NCI-H82 treated with DMSO at 0.1 percent for 48 hours (cell line): ENCODE data around the gene MRPL33.

Experiments
- DNase-seq: peaks from one replicate; lab custom pipeline; 2025; ENCODE audit not compliant: unreplicated experiment; lab: John Stamatoyannopoulos, UW

MRPL33 gene

DNA sequence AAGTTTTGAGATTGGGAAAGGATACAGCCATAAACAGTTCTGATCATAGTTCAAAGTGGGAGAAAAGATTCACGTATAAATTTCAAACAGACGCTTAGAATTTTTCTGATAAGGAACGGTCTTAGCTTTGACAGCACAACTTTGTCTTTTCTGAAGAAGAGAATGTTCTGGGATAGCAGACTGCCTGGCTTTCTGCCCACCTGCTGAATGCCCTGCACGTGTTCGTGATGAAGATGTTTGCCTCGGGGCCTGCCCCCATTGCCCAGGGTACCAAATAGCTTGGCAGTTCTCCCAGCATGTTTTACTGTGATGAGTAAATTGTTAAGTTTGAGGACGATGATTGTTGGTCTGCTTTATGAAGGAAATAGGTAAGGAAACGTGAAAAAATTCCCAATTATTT is 4.6 kb downstream of the MRPL33 start:
- no peak for DNase-seq

DNA sequence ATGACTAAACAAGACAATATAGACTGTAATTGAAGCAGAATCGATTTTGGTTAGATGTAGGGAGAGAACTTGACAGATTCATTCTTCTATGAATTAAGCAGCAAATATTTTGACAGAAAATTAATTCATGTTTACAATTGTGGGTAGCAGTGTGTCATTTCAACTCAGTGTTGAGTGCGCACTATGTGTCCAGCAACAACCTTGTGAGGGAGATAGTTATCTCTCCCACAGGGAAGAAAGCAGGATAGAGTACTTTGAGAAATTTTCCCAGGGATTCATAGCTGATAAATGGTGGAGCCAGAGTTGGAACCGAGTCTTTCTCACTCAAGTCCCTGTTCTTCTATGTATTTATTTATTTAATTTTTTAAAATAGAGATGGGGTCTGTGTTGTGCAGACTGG is 5.2 kb downstream of the MRPL33 start:
- DNase-seq, result no peak

- DNase-seq, result no peak
Observed at GRCh38 chr2:27779417-27780055, 8.0 kb downstream of the MRPL33 start.

DNA sequence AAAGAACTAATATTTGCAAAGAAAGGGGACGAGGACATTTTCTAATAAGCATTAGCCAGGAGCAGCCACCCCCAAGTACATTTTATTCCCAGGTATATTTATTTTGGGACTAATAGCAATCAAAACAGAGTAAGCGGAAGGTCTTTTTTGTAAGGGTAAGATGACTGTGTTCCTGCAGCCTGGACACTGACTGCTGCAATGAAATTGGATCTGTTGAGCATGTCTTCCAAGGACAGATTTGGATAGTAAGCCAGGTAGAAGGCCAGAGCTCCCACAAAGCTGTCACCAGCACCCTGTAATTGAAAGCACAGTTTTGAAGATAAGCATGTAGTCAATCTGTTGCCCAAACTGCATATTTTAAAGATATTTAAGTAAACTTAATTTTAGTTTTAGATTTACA is 10.0 kb downstream of the MRPL33 start:
- no peak for DNase-seq

- DNase-seq, result no peak
Observed at GRCh38 chr2:27782701-27783100, 11.2 kb downstream of the MRPL33 start.

DNA sequence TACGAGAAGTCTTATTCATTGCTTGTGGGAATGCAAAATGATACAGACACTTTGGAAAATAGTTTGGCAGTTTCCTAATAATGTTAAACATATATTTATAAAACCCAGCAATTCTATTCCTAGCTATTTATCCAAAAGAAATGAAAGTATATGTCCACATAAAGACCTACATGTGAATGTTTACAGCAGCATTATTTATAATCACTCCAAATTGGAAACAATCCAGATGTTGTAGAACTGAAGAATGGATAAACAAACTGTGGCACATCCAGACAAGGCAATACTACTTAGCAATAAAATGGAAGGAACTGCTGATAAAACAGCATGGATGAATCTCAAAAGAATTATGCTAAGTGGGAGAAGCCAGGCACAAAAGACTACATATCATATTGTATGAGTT is 19.3 kb downstream of the MRPL33 start:
- DNase-seq, result no peak

DNA sequence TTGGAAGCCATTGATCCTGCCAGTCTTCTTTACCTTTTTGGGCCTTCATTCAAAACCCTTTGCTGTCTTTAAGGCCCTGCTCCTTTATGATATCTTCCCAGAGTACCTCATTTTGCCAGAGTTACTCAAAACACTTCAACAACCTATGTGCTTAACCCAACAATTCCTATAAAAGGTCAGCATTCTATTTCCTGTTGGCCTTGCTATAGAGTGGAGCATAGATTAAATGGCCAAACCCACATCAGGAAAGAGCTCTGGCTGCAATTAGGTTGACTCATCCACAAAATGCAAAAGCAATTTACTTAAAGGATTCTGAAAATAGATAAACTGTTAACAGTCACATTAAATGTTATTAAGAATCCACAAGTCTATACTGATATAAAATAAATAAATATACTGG is 21.2 kb downstream of the MRPL33 start:
- DNase-seq, result no peak

DNA sequence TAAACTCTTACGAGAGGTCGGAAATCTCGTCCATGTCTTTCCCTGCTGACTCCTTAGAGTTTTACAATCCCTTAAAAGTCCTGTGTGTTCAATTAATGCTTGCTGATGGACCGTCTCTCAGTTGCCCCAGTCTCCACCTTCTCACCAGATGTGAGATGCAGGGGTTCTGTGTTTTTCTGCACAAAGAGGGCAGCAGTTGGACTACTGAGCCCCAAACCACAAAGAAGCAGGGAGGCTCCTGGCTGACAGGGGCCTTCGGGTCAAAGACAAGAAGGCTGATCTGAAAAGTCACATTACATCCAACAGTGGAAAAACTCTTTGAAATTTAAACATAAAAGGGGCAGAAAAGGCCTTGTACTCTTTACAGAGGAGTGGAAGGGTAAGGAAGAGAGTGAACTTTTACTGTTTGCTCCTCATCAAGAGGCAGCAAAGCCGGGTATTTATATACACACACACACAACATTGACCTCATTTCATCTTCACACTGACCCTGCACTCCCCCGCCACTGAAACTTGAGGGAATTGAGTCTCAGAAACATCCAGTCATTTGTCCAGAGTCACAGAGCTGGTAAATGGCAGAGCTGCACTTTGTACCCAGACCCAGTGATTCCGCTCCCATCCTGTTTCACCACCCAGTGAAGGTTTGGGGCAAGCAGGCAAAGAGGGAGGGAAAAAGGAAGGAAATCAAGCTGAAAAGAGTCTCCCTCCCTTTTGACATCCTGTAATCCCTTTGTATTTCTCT is 23.7 kb downstream of the MRPL33 start:
- DNase-seq, result no peak

GRCh38 chr2:27795868-27796277 is 24.4 kb downstream of the MRPL33 start:
- no peak for DNase-seq

- no peak for DNase-seq
Observed at GRCh38 chr2:27796791-27797765, 25.6 kb downstream of the MRPL33 start.

DNA sequence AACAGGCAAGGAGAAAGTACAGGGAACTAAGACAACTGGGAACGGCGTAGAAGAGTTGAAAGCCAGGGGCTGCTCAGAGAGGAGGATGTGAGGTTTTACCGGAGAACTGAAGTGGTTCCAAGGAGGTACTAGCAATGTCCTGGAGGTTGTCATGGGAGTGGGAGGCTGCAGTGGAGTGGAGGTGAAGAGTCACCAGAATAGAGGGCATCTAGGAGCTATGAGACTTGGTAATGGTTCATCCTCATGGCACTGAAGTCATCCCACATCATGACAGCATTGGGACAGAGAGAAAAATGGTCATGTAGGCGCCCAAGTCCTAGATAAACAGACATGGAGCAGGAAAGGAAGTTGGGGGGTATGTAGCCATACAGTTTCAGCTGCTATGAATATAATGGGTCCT is 26.3 kb downstream of the MRPL33 start:
- DNase-seq, result no peak

DNA sequence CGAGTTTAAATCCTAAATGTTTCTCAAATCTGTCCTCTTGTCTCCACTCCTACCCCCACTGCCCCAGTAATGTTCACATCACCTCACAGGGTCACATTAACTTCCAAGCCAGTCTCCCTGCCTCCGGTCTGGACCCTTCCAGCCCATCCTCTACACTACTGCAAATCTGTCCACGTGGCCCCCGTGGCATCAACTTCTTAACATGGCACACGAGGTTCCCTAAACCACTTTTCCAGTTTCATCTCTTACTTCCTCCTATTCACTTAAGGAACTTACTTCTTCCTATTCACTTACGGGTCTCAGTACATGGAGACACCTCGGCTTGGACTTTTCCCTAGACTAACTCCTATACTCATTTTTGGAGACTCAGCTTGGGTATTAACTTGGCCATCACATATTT is 27.0 kb downstream of the MRPL33 start:
- DNase-seq, result no peak

DNA sequence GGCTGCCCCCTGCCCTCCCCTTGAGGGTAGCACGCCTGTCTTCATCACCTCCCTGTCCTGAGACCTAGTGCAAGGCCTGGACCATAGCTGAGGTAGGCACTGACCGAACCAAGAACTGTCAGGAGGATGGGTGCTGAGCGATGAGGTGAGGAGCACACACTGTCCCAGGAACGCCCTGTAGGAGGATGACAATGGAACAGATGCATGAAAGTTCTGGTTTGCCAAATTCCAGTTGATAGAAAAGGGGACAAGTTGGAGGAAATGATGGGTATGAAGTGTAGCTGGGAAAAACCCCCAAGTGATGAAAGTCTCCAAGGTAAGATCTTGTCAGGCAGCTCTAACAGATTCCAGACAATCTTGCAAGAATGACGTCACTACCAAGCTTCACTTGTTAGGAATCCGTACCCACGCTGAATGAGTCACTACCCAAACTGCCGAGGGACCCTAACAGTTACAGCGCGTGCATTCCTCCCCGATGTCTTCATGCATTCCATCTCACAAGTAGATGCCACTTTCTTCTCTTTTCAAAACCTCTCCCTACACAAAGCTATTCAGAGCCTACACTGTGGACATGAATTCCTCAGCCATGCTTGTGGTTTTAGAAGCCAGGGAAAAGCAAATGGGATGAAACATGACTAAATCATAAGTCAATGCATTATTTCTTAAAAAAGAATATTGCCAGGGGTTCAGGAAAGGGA is 27.6 kb downstream of the MRPL33 start:
- no peak for DNase-seq

- DNase-seq, result no peak
Observed at GRCh38 chr2:27799646-27800010, 28.1 kb downstream of the MRPL33 start.

DNA sequence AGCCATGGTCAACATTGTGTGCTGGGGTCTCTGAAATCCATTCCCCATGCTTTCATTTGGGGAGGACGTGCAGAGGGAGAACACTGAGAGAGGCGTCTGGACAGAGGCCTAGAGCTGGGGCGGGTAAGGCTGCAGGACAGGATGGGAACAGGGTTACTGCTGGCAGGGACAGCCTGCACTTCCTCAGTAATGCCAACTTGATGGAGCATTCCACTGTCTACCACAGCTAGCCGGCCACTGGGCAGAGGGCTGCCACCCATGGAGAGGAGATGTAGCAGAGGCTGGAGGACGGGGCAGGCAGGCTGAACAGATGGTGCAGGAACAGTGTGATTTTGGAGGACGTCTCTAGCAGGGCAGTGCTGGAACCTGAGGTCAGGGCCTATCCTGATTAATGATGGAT is 29.3 kb downstream of the MRPL33 start:
- no peak for DNase-seq

GRCh38 chr2:27802547-27802946 is 31.0 kb downstream of the MRPL33 start:
- no peak for DNase-seq

- DNase-seq, result no peak
Observed at GRCh38 chr2:27803046-27803445, 31.5 kb downstream of the MRPL33 start.

DNA sequence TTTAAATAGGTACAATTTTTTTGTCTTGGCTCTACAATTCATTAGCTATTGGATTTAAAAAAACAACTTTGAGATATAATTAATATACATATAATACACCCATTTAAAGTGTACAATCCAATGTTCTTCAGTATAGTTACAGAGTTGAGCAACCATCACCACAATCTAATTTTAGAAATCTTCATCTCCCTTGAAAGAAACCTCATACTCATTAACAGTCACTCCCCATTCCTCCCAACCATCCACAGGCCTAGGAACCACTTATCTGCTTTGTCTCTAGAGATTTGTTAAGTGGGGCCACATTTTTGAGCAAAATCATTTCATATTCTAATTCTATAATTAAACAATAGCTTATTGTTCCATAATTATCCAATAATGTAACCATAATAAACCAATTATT is 32.6 kb downstream of the MRPL33 start:
- DNase-seq, result no peak

GRCh38 chr2:27805180-27805579 is 33.7 kb downstream of the MRPL33 start:
- no peak for DNase-seq

DNA sequence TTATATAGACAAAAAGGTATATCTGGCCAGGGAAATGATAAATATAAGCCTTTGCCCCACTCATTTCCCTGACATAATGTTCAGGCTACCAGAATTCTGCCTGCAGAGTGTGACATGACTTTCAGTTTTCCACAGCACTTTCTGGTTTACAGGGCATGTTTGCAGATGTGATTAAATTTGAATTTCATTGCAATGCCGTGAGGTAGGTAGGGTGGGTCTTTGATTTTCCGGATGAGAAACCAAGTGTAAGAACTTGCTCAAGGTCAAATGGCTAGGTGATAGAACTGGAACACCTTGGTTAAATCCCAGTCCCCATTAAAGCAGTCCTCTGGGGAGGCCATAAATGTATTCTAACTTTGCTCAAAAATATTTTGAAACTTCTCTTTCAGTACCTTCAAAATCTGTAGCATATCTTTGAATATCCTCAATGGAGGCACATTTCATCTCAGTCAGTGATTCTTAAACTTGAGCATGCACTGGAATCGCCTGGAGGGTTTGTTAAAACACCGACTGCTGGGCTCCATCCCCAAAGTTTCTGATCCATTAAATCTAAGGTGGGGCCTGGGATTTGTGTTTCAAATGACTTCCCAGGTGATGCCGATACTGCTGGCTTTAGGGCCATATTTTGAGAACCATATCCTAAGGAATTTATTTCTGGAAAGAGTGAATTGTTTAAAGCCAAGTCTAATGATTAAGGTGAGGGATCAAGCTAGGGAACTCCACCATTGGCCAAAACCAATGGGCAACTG is 35.0 kb downstream of the MRPL33 start:
- no peak for DNase-seq

GRCh38 chr2:27807476-27807875 is 36.0 kb downstream of the MRPL33 start:
- DNase-seq, result no peak
